ENCODE data around the gene RPRD1B. TPM values are rescaled to one million over a fixed set of nuclear protein-coding genes. Genes with fewer than 3 reads are reported as not detected.
A peak's percentile ranks its signal among the peaks of the same experiment; 100 is the strongest.

Gene RPRD1B
- total RNA-seq, 2 donors from 2014 or later, result 22.1 to 29.6 TPM

DNA sequence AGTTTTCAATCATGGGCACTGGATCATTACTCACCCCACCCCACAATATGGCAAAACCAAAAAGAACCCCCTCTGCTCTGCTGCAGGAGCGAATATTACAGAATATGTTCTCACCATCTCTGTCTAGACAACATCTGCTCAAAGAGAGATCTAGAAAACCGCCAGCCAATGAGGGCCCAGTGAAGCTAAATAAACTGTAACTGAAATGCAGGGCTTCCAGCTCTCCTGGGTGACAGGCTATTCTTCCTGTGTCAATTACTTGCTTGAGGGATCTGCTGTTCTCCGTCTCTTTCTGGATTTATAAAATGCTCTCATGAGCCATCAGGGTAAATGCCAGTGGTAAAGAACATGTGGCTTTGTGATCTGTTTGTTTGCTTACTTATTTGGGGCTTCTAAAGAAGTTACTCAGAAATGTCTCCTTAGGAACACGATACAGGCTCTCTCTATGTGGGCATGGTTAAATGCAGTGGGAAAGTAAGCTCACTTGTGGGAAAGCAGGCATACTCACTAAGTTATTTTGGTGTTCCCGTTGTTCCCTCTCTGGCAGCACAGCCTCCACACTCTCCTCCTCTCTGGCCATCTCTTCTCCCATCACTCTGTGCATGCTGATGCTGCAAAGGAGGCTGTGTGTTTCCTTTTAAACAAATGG, 45.1 kb upstream of the RPRD1B start:
- Mint-ChIP-seq H3K9me3 (no peaks in the 10 kb centered on the region), H3K4me3 (no peak overlapping the region), H3K36me3 (ENCODE audit: low read depth) (peaks cover 21% of the 10 kb centered on the region), H3K4me1 (peaks cover 31% of the 10 kb centered on the region), H3K27ac (no peak overlapping the region), H3K27me3 (ENCODE audit: insufficient read depth) (no peaks in the 10 kb centered on the region)
- 93 to 95% methylated on average over 5 of the region's 5 CpGs for WGBS, 2 experiments (ENCODE audit: insufficient coverage in 1 of 2, insufficient read length in 1 of 2)
- no peak for TF ChIP-seq CTCF (conservative IDR thresholded peaks at IDR 0.05)
- H3K27ac ChIP-seq (ENCODE audit: low read depth, low read length), result peak overlapping the region; percentile 59
- no peaks in the 10 kb centered on the region for H3K27me3 ChIP-seq (ENCODE audit: control insufficient read depth, insufficient read depth, low read length, poor library complexity, severe bottlenecking)
- no peaks in the 10 kb centered on the region for H3K9me3 ChIP-seq (ENCODE audit: control insufficient read depth, low read length)
- H3K4me1 ChIP-seq (ENCODE audit: control insufficient read depth, insufficient read depth, low read length), result peaks cover 16% of the 10 kb centered on the region
- DNase-seq, result peak; percentile 11
- no peak overlapping the region for H3K4me3 ChIP-seq (ENCODE audit: low read length)
- H3K36me3 ChIP-seq (ENCODE audit: control insufficient read depth, insufficient read depth, low read length), result peaks cover 36% of the 10 kb centered on the region
- H3K9ac ChIP-seq (ENCODE audit: extremely low read depth, low read length, poor library complexity, severe bottlenecking), result no peak overlapping the region

- 90 to 96% methylated on average over 6 of the region's 7 CpGs for WGBS, 2 experiments (ENCODE audit: insufficient coverage in 1 of 2, insufficient read length in 1 of 2)
- no peak overlapping the region for H3K9ac ChIP-seq (ENCODE audit: extremely low read depth, low read length, poor library complexity, severe bottlenecking)
- H3K27me3 ChIP-seq (ENCODE audit: control insufficient read depth, insufficient read depth, low read length, poor library complexity, severe bottlenecking), result no peaks in the 10 kb centered on the region
- H3K36me3 ChIP-seq (ENCODE audit: control insufficient read depth, insufficient read depth, low read length), result peaks cover 45% of the 10 kb centered on the region
- no peak overlapping the region for H3K4me3 ChIP-seq (ENCODE audit: low read length)
- H3K36me3 Mint-ChIP-seq (ENCODE audit: low read depth), result peaks cover 26% of the 10 kb centered on the region
- no peaks in the 10 kb centered on the region for H3K27me3 Mint-ChIP-seq (ENCODE audit: insufficient read depth)
- DNase-seq, result peak; percentile 22
- H3K4me1 ChIP-seq (ENCODE audit: control insufficient read depth, insufficient read depth, low read length), result peaks cover 16% of the 10 kb centered on the region
- H3K27ac Mint-ChIP-seq, result no peak overlapping the region
- no peaks in the 10 kb centered on the region for H3K9me3 ChIP-seq (ENCODE audit: control insufficient read depth, low read length)
- H3K4me1 Mint-ChIP-seq, result peaks cover 28% of the 10 kb centered on the region
- H3K9me3 Mint-ChIP-seq, result no peaks in the 10 kb centered on the region
- no peak for TF ChIP-seq CTCF (conservative IDR thresholded peaks at IDR 0.05)
- no peak overlapping the region for H3K27ac ChIP-seq (ENCODE audit: low read depth, low read length)
- H3K4me3 Mint-ChIP-seq, result no peak overlapping the region
Measured at GRCh38 chr20:37989601-37990295, 43.8 kb upstream of the RPRD1B start.

DNA sequence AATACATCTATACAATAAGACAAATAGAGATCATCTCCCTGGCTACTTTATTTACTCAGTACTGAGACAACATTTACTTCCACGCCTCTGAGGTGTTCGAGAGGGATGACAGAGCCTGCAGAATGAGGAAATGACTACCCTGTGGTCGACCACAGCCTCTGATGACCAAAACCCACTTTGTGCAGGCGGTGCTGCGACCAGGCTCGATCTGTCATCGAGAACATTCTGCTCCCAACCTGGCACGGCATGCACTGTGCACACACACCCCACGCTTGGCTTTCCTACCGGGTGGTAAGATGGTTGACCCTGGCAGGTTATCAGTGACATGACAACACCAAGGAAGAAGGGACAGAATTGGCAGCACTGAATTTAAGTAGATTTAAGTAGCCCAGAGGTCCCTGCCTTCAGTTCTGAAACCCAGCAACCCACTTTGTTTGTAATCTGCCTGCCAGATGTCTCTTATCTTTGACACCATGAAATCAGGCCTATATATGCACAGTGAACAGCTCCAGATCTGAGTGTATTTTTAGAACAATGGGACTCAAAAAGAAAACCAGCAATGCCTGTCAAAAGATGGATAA, 42.9 kb upstream of the RPRD1B start:
- no peaks in the 10 kb centered on the region for H3K9me3 ChIP-seq (ENCODE audit: control insufficient read depth, low read length)
- H3K27ac ChIP-seq (ENCODE audit: low read depth, low read length), result no peak overlapping the region
- H3K27me3 ChIP-seq (ENCODE audit: control insufficient read depth, insufficient read depth, low read length, poor library complexity, severe bottlenecking), result no peaks in the 10 kb centered on the region
- H3K27ac Mint-ChIP-seq, result no peak overlapping the region
- 89 to 94% methylated on average over 10 of the region's 10 CpGs for WGBS, 2 experiments (ENCODE audit: insufficient coverage in 1 of 2, insufficient read length in 1 of 2)
- H3K4me3 ChIP-seq (ENCODE audit: low read length), result no peak overlapping the region
- no peak overlapping the region for H3K4me3 Mint-ChIP-seq
- peaks cover 33% of the 10 kb centered on the region for H3K36me3 Mint-ChIP-seq (ENCODE audit: low read depth)
- peaks cover 28% of the 10 kb centered on the region for H3K4me1 Mint-ChIP-seq
- H3K9me3 Mint-ChIP-seq, result no peaks in the 10 kb centered on the region
- no peak for TF ChIP-seq CTCF (conservative IDR thresholded peaks at IDR 0.05)
- no peak overlapping the region for H3K9ac ChIP-seq (ENCODE audit: extremely low read depth, low read length, poor library complexity, severe bottlenecking)
- peaks cover 16% of the 10 kb centered on the region for H3K4me1 ChIP-seq (ENCODE audit: control insufficient read depth, insufficient read depth, low read length)
- peaks cover 55% of the 10 kb centered on the region for H3K36me3 ChIP-seq (ENCODE audit: control insufficient read depth, insufficient read depth, low read length)
- no peak for DNase-seq
- H3K27me3 Mint-ChIP-seq (ENCODE audit: insufficient read depth), result no peaks in the 10 kb centered on the region

All from endodermal cell (in vitro differentiated cells).